K562 (cell line): ENCODE data around the gene SPAG9. TPM values are rescaled to one million over a fixed set of nuclear protein-coding genes. Genes with fewer than 3 reads are reported as not detected.

Source experiments
- AFF4 ChIP-seq: sonication (generic); formaldehyde crosslinking; IDR thresholded peaks from 2 replicates; pipeline ENCODE4 v1.8.0; 2023; ENCODE audit warnings: mild to moderate bottlenecking, missing genetic modification reagents
- FUS ChIP-seq: fragments of 200-400 bp; formaldehyde crosslinking; optimal IDR thresholded peaks from 2 replicates; pipeline ENCODE3; 2017; ENCODE audit warnings: low read depth, low read length
- MGA ChIP-seq: fragments of 450-650 bp; IDR thresholded peaks from 2 replicates; pipeline ENCODE4 v1.6.1; 2016; ENCODE audit warnings: mild to moderate bottlenecking, moderate library complexity
- POLR2H ChIP-seq: IDR thresholded peaks from 2 replicates; pipeline ENCODE4 v1.6.1; 2016; ENCODE audit warnings: missing genetic modification characterization, low read depth, mild to moderate bottlenecking, control low read depth, missing compliant biosample characterization, moderate library complexity
- ZC3H8 ChIP-seq: fragments of 450-650 bp; IDR thresholded peaks from 2 replicates; pipeline ENCODE4 v1.6.1; 2017
- ZNF12 ChIP-seq: sonication (generic); formaldehyde crosslinking; IDR thresholded peaks from 2 replicates; pipeline ENCODE4 v1.4.0; 2020; ENCODE audit warnings: mild to moderate bottlenecking, missing genetic modification reagents
- polyA plus RNA-seq, 8 experiments: library from polyadenylated mRNA; depleted of rRNA in 4 of 8; stranded (reverse) in 5 of 8; unstranded in 3 of 8; fragments of >200 nt; fragmentation: Nextera tagmentation in 2 of 8; fragmentation: Illumina TruSeq in 1 of 8; extraction: Ambion mirVana in 2 of 8; extraction: Trizol in 1 of 8; gene quantifications; 2 replicates each; pipeline versions ENCODE4 v1.2.1 to v1.2.3, GENCODE V29; 2011 to 2014; ENCODE audit warnings: inconsistent platforms in 1 of 8, missing spikeins in 1 of 8
- total RNA-seq, 7 experiments: library from RNA; depleted of rRNA in 6 of 7; stranded (reverse); fragments of >200 nt in 6 of 7; fragmentation: Illumina TruSeq in 2 of 7; extraction: Trizol in 2 of 7; gene quantifications; 2 replicates each; pipeline versions ENCODE4 v1.2.1 to v1.2.3, GENCODE V29; 2011 to 2021; ENCODE audit warnings: low replicate concordance in 1 of 7
- TF ChIP-seq, protein P1 (sequence below): fragments of 250-450 bp; sonication (Bioruptor Pico); IDR thresholded peaks from 2 replicates; pipeline ENCODE4 v1.9.0; 2021; ENCODE audit warnings: mild to moderate bottlenecking, inconsistent platforms

Gene SPAG9
- total and polyA plus RNA-seq, 9 of the 15 experiments (the other 6 are each of a cell fraction or from before 2014, with no cell fraction given): 12.2 to 99.2 (median 58.2) TPM

DNA sequence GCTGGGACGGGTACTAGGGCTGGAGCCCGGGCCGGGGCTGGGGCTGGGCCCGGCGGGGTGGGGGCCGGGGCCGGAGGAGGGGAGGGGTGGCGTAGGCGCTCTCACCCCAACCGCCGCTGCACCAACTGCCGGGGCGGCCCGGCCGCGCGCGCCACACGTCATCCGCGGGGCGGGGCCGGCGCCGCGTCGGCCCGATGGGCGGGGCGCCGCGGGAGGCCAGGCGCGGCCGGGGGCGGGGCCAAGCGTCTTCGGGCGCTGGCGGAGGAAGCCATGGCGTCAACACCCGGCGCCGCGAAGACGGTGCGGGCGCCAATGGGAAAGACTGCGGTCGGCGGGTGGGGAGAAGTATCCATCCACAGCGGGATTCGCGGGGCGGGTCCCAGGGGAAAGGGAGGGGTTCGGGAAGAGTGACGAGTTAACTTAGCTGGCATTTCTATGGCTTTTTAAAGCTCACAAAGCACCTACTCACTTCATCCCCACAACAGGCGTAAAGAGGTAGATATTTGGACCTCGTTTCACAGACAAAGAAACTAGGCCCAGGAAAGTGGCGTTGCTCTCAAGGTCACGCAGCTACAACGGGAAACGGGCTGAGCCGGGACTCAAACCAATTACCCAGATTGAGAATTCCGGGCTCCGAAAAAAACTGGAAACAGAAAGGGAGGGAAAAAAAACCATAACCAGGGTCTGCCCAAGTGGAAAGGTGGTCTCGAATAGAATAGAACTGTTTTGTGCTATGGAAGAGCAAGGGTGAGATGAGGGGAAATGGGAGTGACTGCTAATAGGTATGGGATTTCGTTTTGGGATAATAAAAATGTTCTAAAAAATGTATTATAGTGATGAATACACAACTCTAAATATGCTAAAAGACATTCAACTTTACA lies at the start of gene SPAG9 (continued):
- no peak for TF ChIP-seq AFF4
- TF ChIP-seq, protein P1, sequence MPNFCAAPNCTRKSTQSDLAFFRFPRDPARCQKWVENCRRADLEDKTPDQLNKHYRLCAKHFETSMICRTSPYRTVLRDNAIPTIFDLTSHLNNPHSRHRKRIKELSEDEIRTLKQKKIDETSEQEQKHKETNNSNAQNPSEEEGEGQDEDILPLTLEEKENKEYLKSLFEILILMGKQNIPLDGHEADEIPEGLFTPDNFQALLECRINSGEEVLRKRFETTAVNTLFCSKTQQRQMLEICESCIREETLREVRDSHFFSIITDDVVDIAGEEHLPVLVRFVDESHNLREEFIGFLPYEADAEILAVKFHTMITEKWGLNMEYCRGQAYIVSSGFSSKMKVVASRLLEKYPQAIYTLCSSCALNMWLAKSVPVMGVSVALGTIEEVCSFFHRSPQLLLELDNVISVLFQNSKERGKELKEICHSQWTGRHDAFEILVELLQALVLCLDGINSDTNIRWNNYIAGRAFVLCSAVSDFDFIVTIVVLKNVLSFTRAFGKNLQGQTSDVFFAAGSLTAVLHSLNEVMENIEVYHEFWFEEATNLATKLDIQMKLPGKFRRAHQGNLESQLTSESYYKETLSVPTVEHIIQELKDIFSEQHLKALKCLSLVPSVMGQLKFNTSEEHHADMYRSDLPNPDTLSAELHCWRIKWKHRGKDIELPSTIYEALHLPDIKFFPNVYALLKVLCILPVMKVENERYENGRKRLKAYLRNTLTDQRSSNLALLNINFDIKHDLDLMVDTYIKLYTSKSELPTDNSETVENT (CRISPR knock-in tag): no peak
- no peak for TF ChIP-seq MGA
- no peak for TF ChIP-seq ZNF12 (CRISPR knock-in tag)
- no peak for TF ChIP-seq POLR2H (tag)
- no peak for TF ChIP-seq FUS
- no peak for TF ChIP-seq ZC3H8
